CD8-positive, alpha-beta memory T cell (primary cell): ENCODE measurements around the gene ANHX. TPM values are rescaled to one million over a fixed set of nuclear protein-coding genes. Genes with fewer than 3 reads are reported as not detected.
"Not testable (repeated sequence)": the region's sequence is repeated elsewhere in the genome, so short reads cannot be mapped to it uniquely, and the experiment has no call there.

Source experiments
- CTCF ChIA-PET: fragments of 350-600 bp; sonication (Branson Sonifier 250); formaldehyde crosslinking; loops from one replicate; lab custom pipeline; 2021; ENCODE audit warnings: antibody characterized with exemption; lab: Charles Lee
- POLR2A ChIA-PET: fragments of 350-600 bp; sonication (Branson Sonifier 250); formaldehyde crosslinking; loops from one replicate; lab custom pipeline; 2021; ENCODE audit warnings: antibody characterized with exemption; lab: Charles Lee
- DNase-seq, 5 donors: peaks; one replicate each; pipeline versions ENCODE4 v3.0.0 to v3.0.0-alpha.2; 2020 to 2022; ENCODE audit warnings: mixed read lengths in 1 of 5
- H3K27ac ChIP-seq: one replicate; pipeline ENCODE4 v1.7.0; 2013; ENCODE audit warnings: low read depth, mild to moderate bottlenecking, low read length, moderate library complexity
- H3K27me3 ChIP-seq: 2 replicates; pipeline ENCODE4 v1.7.0; 2013; ENCODE audit warnings: low read length, mild to moderate bottlenecking; ENCODE audit not compliant: insufficient read depth, poor library complexity, severe bottlenecking
- H3K36me3 ChIP-seq: 2 replicates; pipeline ENCODE4 v1.7.0; 2013; ENCODE audit warnings: mild to moderate bottlenecking, low read length, moderate library complexity; ENCODE audit not compliant: insufficient read depth
- H3K4me1 ChIP-seq: 2 replicates; pipeline ENCODE4 v1.7.0; 2013; ENCODE audit warnings: mild to moderate bottlenecking, low read length, moderate library complexity; ENCODE audit not compliant: insufficient read depth
- H3K4me3 ChIP-seq: 2 replicates; pipeline ENCODE4 v1.7.0; 2013; ENCODE audit warnings: mild to moderate bottlenecking, low read length
- H3K9me3 ChIP-seq: 2 replicates; pipeline ENCODE4 v1.7.0; 2013; ENCODE audit warnings: mild to moderate bottlenecking, low read length
- H3K27ac Mint-ChIP-seq, 8 donors: one replicate each; pipeline ENCODE4 v1.8.0; 2020 to 2021; ENCODE audit warnings: mixed read lengths in 8 of 8, mild to moderate bottlenecking in 6 of 8, inconsistent platforms in 3 of 8, moderate library complexity in 3 of 8
- H3K27me3 Mint-ChIP-seq, 2 donors: one replicate each; pipeline ENCODE4 v1.8.0; 2020 to 2021; ENCODE audit warnings: mixed read lengths in 2 of 2, mild to moderate bottlenecking in 1 of 2, moderate library complexity in 1 of 2
- H3K36me3 Mint-ChIP-seq, 3 donors: one replicate each; pipeline ENCODE4 v1.8.0; 2020 to 2021; ENCODE audit warnings: mixed read lengths in 3 of 3, inconsistent platforms in 1 of 3, mild to moderate bottlenecking in 1 of 3
- H3K4me1 Mint-ChIP-seq, 3 donors: one replicate each; pipeline ENCODE4 v1.8.0; 2020 to 2021; ENCODE audit warnings: mixed read lengths in 3 of 3, inconsistent platforms in 1 of 3, mild to moderate bottlenecking in 1 of 3
- H3K4me3 Mint-ChIP-seq, 7 donors: one replicate each; pipeline ENCODE4 v1.8.0; 2020 to 2021; ENCODE audit warnings: mixed read lengths in 7 of 7, mild to moderate bottlenecking in 6 of 7, moderate library complexity in 4 of 7, inconsistent platforms in 2 of 7
- H3K9me3 Mint-ChIP-seq, 5 donors: one replicate each; pipeline ENCODE4 v1.8.0; 2020 to 2022; ENCODE audit warnings: mixed read lengths in 5 of 5, mild to moderate bottlenecking in 3 of 5, moderate library complexity in 2 of 5, inconsistent platforms in 1 of 5
- polyA plus RNA-seq: library from polyadenylated mRNA; unstranded; fragments of 300-500 nt; fragmentation: Illumina TruSeq; gene quantifications from one replicate; pipeline ENCODE4 v1.2.3, GENCODE V29; 2021
- total RNA-seq, 2 experiments: library from RNA; stranded (reverse); gene quantifications; one replicate each; pipeline ENCODE4 v1.2.3, GENCODE V29; 2021

The ANHX gene
- total RNA-seq (not detected), polyA plus RNA-seq (not detected)

GRCh38 chr12:133235401-133236112 is at the start of gene ANHX:
ANHX (minus strand) TSS chr12:133235877; CDS start chr12:133234356, 1,521 bp downstream.
- H3K4me3 ChIP-seq = no peak within 1 kb of the TSS
- Mint-ChIP-seq H3K4me3 (no peak within 1 kb of the TSS), H3K4me1 (no peaks in the 10 kb centered on the region), H3K9me3 (peaks cover 0 to 13% (median 12%) of the 10 kb centered on the region in 5 donors), H3K36me3 (peaks cover 0 to 7% (median 0%) of the 10 kb centered on the region in 3 donors), H3K27me3 (peaks cover 2 to 9% of the 10 kb centered on the region in 2 donors), H3K27ac (no peak within 1 kb of the TSS)
- no peaks in the 10 kb centered on the region for H3K9me3 ChIP-seq
- POLR2A ChIA-PET = no interaction called here
- H3K27me3 ChIP-seq = no peaks in the 10 kb centered on the region
- no peak for DNase-seq
- CTCF ChIA-PET = no interaction called here
- no peak within 1 kb of the TSS for H3K27ac ChIP-seq
- no peaks in the 10 kb centered on the region for H3K36me3 ChIP-seq
- no peaks in the 10 kb centered on the region for H3K4me1 ChIP-seq

- H3K36me3 Mint-ChIP-seq, H3K9me3 ChIP-seq, H3K4me1 ChIP-seq, DNase-seq, H3K27ac Mint-ChIP-seq, H3K27me3 ChIP-seq, CTCF ChIA-PET, H3K36me3 ChIP-seq, H3K4me3 ChIP-seq, H3K27me3 Mint-ChIP-seq, H3K27ac ChIP-seq, H3K4me3 Mint-ChIP-seq, POLR2A ChIA-PET, H3K4me1 Mint-ChIP-seq, H3K9me3 Mint-ChIP-seq: not testable (repeated sequence)
Measured at GRCh38 chr12:133264668-133265067, 29.0 kb upstream of the ANHX start.

DNA sequence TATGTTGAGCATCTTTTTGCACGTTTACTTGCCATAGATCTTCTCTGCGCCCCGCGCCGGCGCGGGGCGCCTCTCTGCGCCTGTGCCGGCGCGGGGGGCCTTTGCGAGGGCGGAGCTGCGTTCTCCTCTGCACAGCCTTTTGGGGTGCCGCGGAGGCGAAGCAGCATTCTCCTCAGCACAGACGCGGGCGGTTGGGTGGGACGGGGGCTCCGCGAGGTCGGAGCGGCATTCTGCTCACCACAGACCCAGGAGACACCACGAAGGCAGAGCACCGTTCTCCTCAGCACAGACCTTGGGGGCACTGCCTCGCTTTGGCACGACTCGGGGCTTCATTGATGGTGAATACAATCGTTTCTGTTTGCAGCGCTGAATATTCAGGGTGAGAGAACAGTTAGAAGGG is 28.5 kb upstream of the ANHX start:
- no peaks in the 10 kb centered on the region for H3K9me3 ChIP-seq
- H3K36me3 Mint-ChIP-seq = no peaks in the 10 kb centered on the region
- H3K4me1 Mint-ChIP-seq = no peaks in the 10 kb centered on the region
- DNase-seq = no peak
- ChIA-PET CTCF (no interaction called here), POLR2A (no interaction called here)
- H3K4me3 ChIP-seq = no peak overlapping the region
- H3K27ac ChIP-seq = no peak overlapping the region
- H3K4me3 Mint-ChIP-seq = no peak overlapping the region
- H3K27me3 ChIP-seq = no peaks in the 10 kb centered on the region
- peaks cover 0 to 3% (median 0%) of the 10 kb centered on the region in 5 donors for H3K9me3 Mint-ChIP-seq
- H3K36me3 ChIP-seq = no peaks in the 10 kb centered on the region
- no peaks in the 10 kb centered on the region for H3K27me3 Mint-ChIP-seq
- H3K27ac Mint-ChIP-seq = no peak overlapping the region
- H3K4me1 ChIP-seq = no peaks in the 10 kb centered on the region

DNA sequence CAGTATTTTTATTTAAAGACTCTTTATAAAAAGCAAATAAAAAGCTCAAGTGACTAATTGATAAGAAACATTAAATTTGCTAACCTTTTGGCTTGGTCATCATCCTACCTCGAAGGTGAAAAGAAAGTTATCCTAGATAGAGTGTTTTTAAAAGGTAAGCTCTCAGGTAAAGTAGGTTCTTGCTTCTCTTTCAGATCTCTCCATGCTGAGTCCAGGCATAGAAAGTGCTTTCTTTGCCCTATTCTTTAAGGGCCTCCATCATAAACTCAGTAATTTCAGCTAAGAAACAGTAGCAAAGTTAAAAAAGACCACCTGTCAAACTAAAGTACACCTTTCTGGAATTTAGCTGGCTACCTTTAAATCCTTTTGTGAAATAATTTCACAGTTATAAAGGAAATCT is 20.6 kb upstream of the ANHX start:
- Mint-ChIP-seq H3K36me3 (peaks cover 0 to 4% (median 2%) of the 10 kb centered on the region in 3 donors), H3K27me3 (peaks cover 0 to 7% of the 10 kb centered on the region in 2 donors), H3K4me1 (no peaks in the 10 kb centered on the region), H3K4me3 (no peak overlapping the region), H3K27ac (no peak overlapping the region), H3K9me3 (peaks cover 7 to 21% (median 12%) of the 10 kb centered on the region in 5 donors)
- Histone ChIP-seq H3K27me3 (no peaks in the 10 kb centered on the region), H3K4me3 (no peak overlapping the region), H3K4me1 (no peaks in the 10 kb centered on the region), H3K9me3 (no peaks in the 10 kb centered on the region), H3K27ac (no peak overlapping the region), H3K36me3 (no peaks in the 10 kb centered on the region)
- ChIA-PET POLR2A (no interaction called here), CTCF (no interaction called here)
- DNase-seq = no peak

DNA sequence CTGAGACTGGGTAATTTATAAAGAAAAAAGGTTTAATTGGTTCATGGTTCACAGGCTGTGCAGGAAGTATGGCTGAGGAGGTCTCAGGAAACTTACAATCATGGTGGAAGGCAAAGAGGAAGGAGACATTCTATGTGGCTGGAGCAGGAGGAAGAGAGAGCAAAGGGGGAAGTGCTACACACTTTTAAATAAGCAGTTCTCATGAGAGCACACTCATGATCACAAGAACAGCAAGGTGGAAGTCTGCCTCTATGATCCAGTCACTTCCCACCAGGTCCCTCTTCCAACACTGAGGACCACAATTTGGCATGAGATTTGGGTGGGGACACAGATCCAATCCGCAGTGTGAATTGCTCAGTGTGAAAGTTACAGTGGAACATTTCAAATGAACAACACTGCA is 20.2 kb upstream of the ANHX start:
- CTCF ChIA-PET = interaction anchor here (0.6 kb wide), 1 partner anchor 19 kb away, joined by 4 read pairs; no protein-coding TSS in a partner anchor
- H3K4me1 ChIP-seq, POLR2A ChIA-PET, H3K4me3 Mint-ChIP-seq, DNase-seq, H3K4me3 ChIP-seq, H3K27me3 ChIP-seq, H3K27ac Mint-ChIP-seq, H3K4me1 Mint-ChIP-seq, H3K36me3 Mint-ChIP-seq, H3K27ac ChIP-seq, H3K9me3 ChIP-seq, H3K27me3 Mint-ChIP-seq, H3K36me3 ChIP-seq: not testable (repeated sequence)
- H3K9me3 Mint-ChIP-seq = peaks cover 7 to 22% (median 12%) of the 10 kb centered on the region in 5 donors

DNA sequence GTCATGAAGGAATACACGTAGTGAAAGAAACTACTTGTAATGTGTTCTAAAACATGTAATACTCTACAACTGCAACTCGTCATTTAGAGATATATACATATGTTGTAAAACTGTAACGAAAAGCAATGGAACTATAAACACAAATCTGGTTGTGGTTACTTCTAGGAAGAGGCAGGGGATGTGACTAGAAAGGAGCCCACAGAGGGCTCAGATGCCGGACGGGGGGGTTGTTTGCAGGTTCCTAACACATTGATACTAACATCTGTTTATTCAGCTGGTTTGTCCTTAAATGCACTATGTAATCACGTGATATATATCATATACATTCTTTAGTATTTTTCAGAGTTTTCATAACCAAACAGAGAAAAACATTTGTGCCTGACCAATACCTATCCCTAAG is 16.1 kb upstream of the ANHX start:
- peaks cover 0 to 5% (median 2%) of the 10 kb centered on the region in 3 donors for H3K36me3 Mint-ChIP-seq
- no peak overlapping the region for H3K4me3 ChIP-seq
- no peaks in the 10 kb centered on the region for H3K4me1 Mint-ChIP-seq
- no peak for DNase-seq
- peaks cover 13 to 29% (median 19%) of the 10 kb centered on the region in 5 donors for H3K9me3 Mint-ChIP-seq
- no peak overlapping the region for H3K27ac Mint-ChIP-seq
- ChIA-PET POLR2A (no interaction called here), CTCF (no interaction called here)
- no peaks in the 10 kb centered on the region for H3K4me1 ChIP-seq
- no peaks in the 10 kb centered on the region for H3K36me3 ChIP-seq
- no peak overlapping the region for H3K4me3 Mint-ChIP-seq
- H3K27me3 ChIP-seq = no peaks in the 10 kb centered on the region
- no peaks in the 10 kb centered on the region for H3K9me3 ChIP-seq
- H3K27ac ChIP-seq = no peak overlapping the region
- peaks cover 0 to 8% of the 10 kb centered on the region in 2 donors for H3K27me3 Mint-ChIP-seq

DNA sequence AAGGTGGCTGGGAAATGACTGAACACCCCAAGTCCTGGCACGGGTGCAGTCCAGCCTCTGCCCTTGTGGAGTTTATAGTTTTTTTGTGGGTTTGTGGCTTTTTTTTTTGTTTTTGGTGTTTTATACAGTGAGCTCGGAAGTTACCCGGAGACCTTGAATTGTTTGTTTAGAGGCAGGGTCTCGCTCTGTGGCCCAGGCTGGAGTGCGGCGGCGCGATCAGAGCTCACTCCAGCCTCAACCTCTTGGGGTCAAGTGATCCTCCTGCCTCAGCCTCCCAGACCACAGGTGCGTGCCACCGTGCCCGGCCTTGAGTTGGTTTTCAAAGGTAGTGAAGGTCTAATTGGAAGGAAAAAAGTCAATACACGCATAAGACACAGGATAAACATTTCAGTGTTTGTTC is 879 bp upstream of the ANHX start:
- no peak overlapping the region for H3K27ac Mint-ChIP-seq
- CTCF ChIA-PET = no interaction called here

DNA sequence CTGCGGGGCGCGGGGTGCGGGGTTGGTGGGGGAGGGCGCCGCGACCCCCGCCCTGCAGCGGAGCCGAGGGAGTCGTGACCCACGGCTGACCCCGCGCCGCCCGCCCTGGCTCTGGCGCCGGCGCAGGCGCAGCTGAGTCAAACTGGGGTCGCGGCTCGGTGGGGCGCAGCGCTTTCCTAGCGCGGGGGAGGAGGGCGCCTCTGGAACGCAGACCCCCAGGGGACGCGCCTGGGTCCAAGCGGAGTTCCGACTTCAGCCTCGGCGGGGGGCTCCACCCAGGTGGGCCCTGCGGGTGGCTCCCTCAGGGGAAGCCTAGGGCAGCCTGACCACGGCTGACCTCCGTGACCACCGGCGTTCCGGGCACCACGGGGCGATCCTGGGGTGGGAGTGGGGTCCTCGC is 467 bp upstream of the ANHX start:
- DNase-seq = no peak
- Histone ChIP-seq H3K36me3 (no peaks in the 10 kb centered on the region), H3K27me3 (no peaks in the 10 kb centered on the region), H3K4me3 (no peak overlapping the region), H3K27ac (no peak overlapping the region), H3K9me3 (no peaks in the 10 kb centered on the region), H3K4me1 (no peaks in the 10 kb centered on the region)
- Mint-ChIP-seq H3K4me3 (no peak overlapping the region), H3K4me1 (no peaks in the 10 kb centered on the region), H3K27ac (no peak overlapping the region), H3K36me3 (peaks cover 0 to 7% (median 0%) of the 10 kb centered on the region in 3 donors), H3K9me3 (peaks cover 0 to 15% (median 14%) of the 10 kb centered on the region in 5 donors), H3K27me3 (peaks cover 4 to 13% of the 10 kb centered on the region in 2 donors)
- ChIA-PET POLR2A (no interaction called here), CTCF (no interaction called here)

More for the DNA sequence above, 879 bp upstream of the ANHX start:
- Histone ChIP-seq H3K4me3 (no peak overlapping the region), H3K9me3 (no peaks in the 10 kb centered on the region), H3K4me1 (no peaks in the 10 kb centered on the region), H3K36me3 (no peaks in the 10 kb centered on the region), H3K27me3 (no peaks in the 10 kb centered on the region), H3K27ac (no peak overlapping the region)
- no peak for DNase-seq
- POLR2A ChIA-PET = no interaction called here
- Mint-ChIP-seq H3K27me3 (peaks cover 4 to 17% of the 10 kb centered on the region in 2 donors), H3K36me3 (peaks cover 0 to 7% (median 0%) of the 10 kb centered on the region in 3 donors), H3K4me1 (no peaks in the 10 kb centered on the region), H3K9me3 (peaks cover 0 to 16% (median 14%) of the 10 kb centered on the region in 5 donors), H3K4me3 (no peak overlapping the region)
